ENCODE measurements around the gene GALNT7. TPM values are rescaled to one million over a fixed set of nuclear protein-coding genes. Genes with fewer than 3 reads are reported as not detected.

Gene GALNT7
- polyA plus RNA-seq, 3 donors = 12.3 to 29.0 (median 19.7) TPM

- H3K9me3 ChIP-seq (replicated peaks in 1 of 2; ENCODE audit: control insufficient read depth in 1 of 2, insufficient read depth in 1 of 2, low read length in 2 of 2) = no peaks in the 10 kb centered on the region
- H3K4me1 ChIP-seq (ENCODE audit: control insufficient read depth in 1 of 2, insufficient read depth in 2 of 2, low read length in 2 of 2) = no peaks in the 10 kb centered on the region
- no peak overlapping the region for H3K9ac ChIP-seq (ENCODE audit: insufficient read depth, low read length, poor library complexity, severe bottlenecking)
- peaks cover 10% of the 10 kb centered on the region for H3K4me1 Mint-ChIP-seq
- WGBS (ENCODE audit: insufficient coverage) = no CpG with 5 or more reads among the region's 1 CpG
- no peaks in the 10 kb centered on the region for H3K36me3 ChIP-seq (replicated peaks in 1 of 2; ENCODE audit: control insufficient read depth in 1 of 2, insufficient read depth in 2 of 2, low read length in 2 of 2)
- no peak overlapping the region for H3K4me3 Mint-ChIP-seq
- no peak overlapping the region for H2AFZ ChIP-seq (ENCODE audit: insufficient read depth, low read depth, low read length, poor library complexity, severe bottlenecking)
- no peaks in the 10 kb centered on the region for H3K79me2 ChIP-seq (ENCODE audit: insufficient read depth, low read length)
- no peak overlapping the region for H3K27ac Mint-ChIP-seq
- H3K27me3 ChIP-seq (ENCODE audit: control insufficient read depth in 2 of 2, insufficient read depth in 2 of 2, low read length in 2 of 2) = no peaks in the 10 kb centered on the region
- peaks cover 0 to 3% (median 2%) of the 10 kb centered on the region in 7 donors for H3K9me3 Mint-ChIP-seq
- intact Hi-C loops (cut with micrococcal nuclease) = no loop called here
- H4K20me1 ChIP-seq (ENCODE audit: insufficient read depth, low read length) = no peaks in the 10 kb centered on the region
- no peaks in the 10 kb centered on the region for H3K36me3 Mint-ChIP-seq
- H3K4me2 ChIP-seq (replicated peaks; ENCODE audit: extremely low read depth, low read length, poor library complexity, severe bottlenecking) = no peak overlapping the region
- H3K4me3 ChIP-seq (replicated peaks in 1 of 3; ENCODE audit: low read depth in 2 of 3, low read length in 3 of 3) = no peak overlapping the region
- no peaks in the 10 kb centered on the region for H3K27me3 Mint-ChIP-seq (ENCODE audit: low read depth in 3 of 3)
- no peak for TF ChIP-seq CTCF (IDR thresholded peaks at IDR 0.05)
- DNase-seq = no peak
- no peak overlapping the region for H3K27ac ChIP-seq (ENCODE audit: low read depth in 1 of 2, low read length in 2 of 2)
These were observed 178.9 kb downstream of the GALNT7 start for GRCh38 chr4:173347467-173347866.

- Histone ChIP-seq H3K27me3 (ENCODE audit: control insufficient read depth in 2 of 2, insufficient read depth in 2 of 2, low read length in 2 of 2) (no peaks in the 10 kb centered on the region), H3K4me1 (ENCODE audit: control insufficient read depth in 1 of 2, insufficient read depth in 2 of 2, low read length in 2 of 2) (no peaks in the 10 kb centered on the region), H3K79me2 (ENCODE audit: insufficient read depth, low read length) (no peaks in the 10 kb centered on the region), H3K9me3 (replicated peaks in 1 of 2; ENCODE audit: control insufficient read depth in 1 of 2, insufficient read depth in 1 of 2, low read length in 2 of 2) (peaks cover 0 to 5% of the 10 kb centered on the region in 2 donors), H3K9ac (ENCODE audit: insufficient read depth, low read length, poor library complexity, severe bottlenecking) (no peak overlapping the region), H4K20me1 (ENCODE audit: insufficient read depth, low read length) (no peaks in the 10 kb centered on the region), H3K4me2 (replicated peaks; ENCODE audit: extremely low read depth, low read length, poor library complexity, severe bottlenecking) (no peak overlapping the region), H2AFZ (ENCODE audit: insufficient read depth, low read depth, low read length, poor library complexity, severe bottlenecking) (no peak overlapping the region), H3K4me3 (replicated peaks in 1 of 3; ENCODE audit: low read depth in 2 of 3, low read length in 3 of 3) (no peak overlapping the region), H3K36me3 (replicated peaks in 1 of 2; ENCODE audit: control insufficient read depth in 1 of 2, insufficient read depth in 2 of 2, low read length in 2 of 2) (no peaks in the 10 kb centered on the region), H3K27ac (ENCODE audit: low read depth in 1 of 2, low read length in 2 of 2) (no peak overlapping the region)
- WGBS (ENCODE audit: insufficient coverage) = 100% methylated on average over 1 of the region's 2 CpGs
- Mint-ChIP-seq H3K4me3 (no peak overlapping the region), H3K4me1 (peaks cover 2% of the 10 kb centered on the region), H3K9me3 (peaks cover 0 to 6% (median 3%) of the 10 kb centered on the region in 7 donors), H3K27ac (no peak overlapping the region), H3K36me3 (no peaks in the 10 kb centered on the region), H3K27me3 (ENCODE audit: low read depth in 3 of 3) (peaks cover 0 to 3% (median 2%) of the 10 kb centered on the region in 3 donors)
- TF ChIP-seq CTCF (IDR thresholded peaks at IDR 0.05) = no peak
- no peak for DNase-seq
- intact Hi-C loops (cut with micrococcal nuclease) = no loop called here
These were observed 189.3 kb downstream of the GALNT7 start for GRCh38 chr4:173357939-173358338.
